HG03565 (cell line): ENCODE results near the gene SLC66A1.

Source experiments
- ATAC-seq: cut with Tn5 transposase; IDR thresholded peaks from one replicate; pipeline ENCODE4 v1.9.1; 2021; ENCODE audit warnings: mild to moderate bottlenecking, moderate library complexity; ENCODE audit not compliant: unreplicated experiment

SLC66A1 gene

DNA sequence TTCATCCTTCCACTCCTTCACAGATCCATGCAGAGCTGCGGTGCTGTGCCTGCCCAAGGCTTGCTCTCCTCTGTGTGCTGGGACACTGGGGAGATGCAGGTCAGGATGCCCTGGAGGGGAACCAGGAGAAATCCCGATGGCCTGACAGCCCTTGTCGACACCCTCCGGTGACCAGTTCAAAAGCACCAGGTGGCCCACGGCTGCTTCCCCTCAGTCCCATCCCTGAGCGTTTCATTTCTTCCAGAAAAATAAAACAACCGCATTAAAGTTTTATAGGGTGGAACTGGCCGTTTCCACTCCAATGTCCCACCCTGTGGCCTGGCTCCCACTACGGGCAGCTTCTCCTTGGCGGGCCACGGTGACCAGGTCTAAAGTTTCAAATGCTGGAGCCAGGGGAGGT, 48.3 kb downstream of the SLC66A1 start:
- no peak for ATAC-seq

DNA sequence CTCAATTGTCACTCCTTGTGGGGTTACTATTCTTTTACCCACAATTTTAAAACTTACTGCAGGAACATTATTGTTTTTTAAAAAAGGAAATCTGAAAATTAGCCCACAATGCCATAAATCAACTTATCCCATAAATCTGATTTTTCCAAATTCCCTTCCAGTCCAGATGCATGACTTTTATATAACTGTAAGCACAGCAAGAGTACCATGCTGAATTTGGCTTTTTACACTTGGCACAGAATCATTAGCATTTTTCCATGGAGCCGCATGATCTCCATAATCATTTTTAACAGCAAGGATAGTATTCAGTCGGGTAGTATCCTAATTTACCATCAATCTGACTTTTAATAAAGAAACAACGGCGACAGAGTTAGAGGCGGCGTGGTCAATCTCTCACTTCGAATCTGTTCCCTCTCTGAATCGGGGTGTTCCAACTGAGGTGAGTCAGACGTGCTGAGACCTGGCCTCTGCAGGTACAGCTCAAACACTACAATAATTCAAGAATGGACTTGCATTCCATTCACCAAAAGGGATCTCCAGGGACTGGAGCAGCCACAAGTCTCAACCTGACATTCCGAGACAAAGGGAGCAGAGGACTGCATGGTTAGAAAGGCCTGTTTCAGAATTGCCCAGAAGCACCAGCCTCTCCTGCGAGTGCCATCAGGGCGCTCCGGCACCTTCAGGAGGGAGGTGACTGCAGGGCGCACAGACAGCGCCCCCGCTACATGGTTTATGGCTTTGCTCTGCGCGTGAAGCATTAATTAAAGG, 48.9 kb downstream of the SLC66A1 start:
- no peak for ATAC-seq

DNA sequence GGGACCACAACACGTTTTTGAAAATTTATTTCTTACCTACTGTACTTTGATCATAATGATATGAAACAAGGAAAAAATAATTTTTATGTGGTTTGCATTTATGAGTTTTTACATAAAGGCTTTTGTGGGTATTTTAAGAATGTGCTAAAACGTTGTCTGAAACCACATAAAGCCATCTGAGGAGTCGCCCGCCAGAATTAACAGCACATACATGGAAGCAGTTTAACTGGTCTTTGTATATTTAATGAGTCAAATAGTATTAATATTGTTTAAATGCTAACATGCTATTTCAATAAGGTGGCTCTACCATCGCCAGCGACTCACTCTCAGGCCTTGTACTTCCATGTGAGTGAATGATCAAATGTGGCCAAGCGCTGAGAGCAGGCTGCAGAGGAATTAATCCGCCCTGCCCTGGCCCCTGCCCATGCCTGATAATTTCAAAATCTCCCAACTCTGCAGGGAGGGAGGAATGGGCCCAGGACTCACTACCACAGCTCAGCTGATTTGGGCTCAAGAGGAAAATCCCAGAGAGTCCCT, 49.6 kb downstream of the SLC66A1 start:
- ATAC-seq, result no peak

DNA sequence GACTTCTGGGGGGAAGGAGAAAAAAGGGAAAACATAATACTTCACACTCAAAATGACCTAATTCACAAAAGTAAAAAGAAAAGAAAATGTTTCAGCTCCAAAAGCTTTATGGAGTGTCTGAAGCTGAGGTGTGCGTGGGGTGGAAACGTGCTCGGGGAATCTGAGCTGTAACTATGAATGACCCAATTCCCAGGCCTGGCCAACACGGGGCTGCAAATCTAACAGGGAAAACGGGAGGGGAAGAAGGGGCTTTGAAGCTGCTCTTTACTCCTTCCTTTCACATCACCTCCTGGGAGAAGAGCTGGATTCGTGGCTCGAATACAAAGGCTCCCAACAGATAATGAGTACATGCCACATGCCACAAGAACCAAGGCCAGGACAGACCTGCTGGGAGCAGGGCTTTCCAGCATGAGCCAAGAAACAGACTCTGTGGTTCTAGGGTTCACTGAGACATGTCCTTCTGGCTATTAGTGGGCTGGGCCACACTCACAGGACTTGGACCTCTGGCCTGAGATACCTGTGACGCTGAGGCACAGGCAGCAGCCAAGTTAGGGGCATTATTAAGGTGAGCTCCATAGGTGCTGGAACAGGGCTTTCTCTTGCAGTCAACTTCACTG, 51.5 kb downstream of the SLC66A1 start:
- ATAC-seq, result no peak

DNA sequence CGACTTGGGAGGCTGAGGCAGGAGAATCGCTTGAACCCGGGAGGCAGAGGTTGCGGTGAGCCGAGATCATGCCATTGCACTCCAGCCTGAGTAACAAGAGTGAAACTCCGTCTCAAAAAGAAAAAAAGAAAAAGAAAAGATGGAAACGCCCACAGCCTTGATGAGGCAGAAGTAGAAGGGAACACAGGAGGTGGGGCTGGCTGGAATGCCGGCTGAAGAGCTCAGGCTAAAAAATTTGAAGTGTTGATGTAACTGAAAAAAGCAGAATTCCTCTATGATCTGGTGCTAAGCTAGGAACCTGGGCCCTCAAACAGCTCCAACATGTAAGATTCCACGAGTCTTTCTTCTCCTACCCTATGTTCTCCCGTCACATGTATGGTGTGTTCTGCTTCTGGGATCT, 53.6 kb downstream of the SLC66A1 start:
- ATAC-seq, result no peak

DNA sequence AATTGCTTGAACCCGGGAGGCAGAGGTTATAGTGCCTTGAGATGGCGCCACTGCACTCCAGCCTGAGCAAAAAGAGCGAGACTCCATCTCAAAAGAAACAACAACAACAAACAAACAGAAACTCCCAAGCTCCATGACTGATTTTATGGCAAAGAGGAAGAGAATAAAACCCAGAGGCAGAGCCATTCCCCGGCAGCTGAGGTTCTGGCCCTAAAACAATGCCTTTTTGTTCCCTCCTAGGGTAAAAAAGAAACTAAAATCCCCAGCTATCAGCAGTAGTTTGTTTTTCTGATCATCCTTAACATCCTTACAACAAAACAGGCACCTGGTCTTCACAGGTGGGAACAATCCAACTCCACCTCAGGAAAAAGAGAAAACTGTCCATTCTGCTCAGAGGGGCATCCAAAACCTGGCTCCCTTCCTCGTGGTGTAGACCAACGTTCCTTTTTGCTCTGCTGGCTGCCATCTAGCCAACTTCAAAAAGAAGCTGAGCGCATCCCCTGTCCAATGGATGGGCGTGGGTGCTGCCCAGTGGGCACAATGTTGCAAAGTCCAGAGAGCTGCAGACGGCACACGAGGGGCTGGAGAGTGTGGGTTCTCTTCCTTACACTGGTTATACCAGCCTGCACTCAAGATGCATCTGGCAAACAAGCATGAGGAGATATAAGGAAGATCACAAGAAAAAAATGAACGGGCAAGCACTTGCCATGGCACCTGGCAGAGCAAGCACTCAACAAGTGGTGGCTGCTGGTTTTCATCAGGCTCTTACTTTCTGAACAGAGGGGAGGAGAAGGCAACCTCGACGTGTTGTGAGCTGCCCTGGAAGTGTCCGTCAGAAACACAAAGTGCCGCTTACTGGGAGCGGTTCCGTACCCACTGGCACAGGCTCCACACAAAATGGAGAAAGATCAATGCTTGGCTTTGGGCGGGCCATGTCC, 54.7 kb downstream of the SLC66A1 start:
- ATAC-seq, result no peak

DNA sequence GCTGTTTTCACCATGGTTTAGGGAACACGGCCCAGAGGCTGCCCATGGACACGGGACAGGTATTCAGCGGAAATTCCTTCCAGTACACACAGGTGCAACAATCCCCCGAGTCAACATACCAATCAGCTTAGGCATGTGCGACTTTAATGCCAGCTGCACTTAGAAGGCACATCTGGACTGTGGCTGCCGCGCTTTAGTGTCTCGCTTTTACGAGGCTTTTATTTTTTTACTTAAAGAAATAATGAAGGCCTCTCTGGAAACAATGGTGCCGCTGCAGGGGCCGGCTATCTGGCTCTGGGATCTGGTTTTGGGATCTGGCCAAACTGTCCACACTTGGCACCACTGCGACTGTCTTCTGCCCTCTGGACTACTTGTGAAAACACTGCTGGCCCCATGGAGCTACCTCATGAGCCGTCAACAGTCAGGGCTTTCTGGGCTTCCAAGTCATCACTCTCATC, 55.5 kb downstream of the SLC66A1 start:
- no peak for ATAC-seq

DNA sequence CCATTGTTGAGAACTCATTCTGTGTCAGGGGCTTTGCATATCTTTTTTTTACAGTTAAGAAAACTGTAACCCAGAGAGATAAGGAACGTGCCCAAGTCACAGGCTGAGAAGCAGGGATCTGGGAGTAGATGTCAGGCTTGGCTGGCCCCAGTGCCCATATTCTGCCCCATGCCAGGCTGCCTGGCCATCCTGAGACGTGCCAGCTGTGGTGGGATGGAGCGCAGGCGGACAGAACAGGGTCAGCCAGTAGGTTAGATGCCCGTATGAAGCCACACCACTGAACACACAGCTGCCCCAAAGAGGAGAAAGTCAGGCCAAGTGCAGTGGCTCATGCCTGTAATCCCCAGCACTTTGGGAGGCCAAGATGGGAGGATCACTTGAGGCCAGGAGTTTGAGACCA, 55.9 kb downstream of the SLC66A1 start:
- ATAC-seq, result no peak

DNA sequence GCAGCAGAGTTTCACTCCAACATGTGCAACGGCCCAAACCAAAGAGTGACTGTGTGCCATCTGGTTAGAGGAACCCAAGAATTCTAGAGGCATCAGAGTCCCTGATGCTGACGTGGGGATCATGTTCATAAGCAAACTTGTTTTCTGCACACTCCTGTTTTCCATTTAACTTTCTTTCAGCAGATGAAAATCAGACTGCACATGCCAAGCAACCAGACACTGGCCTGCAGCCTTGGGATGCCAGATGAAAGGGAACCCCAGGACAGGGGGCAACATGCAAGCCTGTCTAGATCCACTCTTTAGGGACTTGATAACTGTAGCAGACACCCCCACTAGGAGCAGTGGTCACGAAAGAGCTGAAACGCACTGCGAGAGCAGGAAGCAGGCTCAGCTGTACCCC, 56.8 kb downstream of the SLC66A1 start:
- no peak for ATAC-seq

DNA sequence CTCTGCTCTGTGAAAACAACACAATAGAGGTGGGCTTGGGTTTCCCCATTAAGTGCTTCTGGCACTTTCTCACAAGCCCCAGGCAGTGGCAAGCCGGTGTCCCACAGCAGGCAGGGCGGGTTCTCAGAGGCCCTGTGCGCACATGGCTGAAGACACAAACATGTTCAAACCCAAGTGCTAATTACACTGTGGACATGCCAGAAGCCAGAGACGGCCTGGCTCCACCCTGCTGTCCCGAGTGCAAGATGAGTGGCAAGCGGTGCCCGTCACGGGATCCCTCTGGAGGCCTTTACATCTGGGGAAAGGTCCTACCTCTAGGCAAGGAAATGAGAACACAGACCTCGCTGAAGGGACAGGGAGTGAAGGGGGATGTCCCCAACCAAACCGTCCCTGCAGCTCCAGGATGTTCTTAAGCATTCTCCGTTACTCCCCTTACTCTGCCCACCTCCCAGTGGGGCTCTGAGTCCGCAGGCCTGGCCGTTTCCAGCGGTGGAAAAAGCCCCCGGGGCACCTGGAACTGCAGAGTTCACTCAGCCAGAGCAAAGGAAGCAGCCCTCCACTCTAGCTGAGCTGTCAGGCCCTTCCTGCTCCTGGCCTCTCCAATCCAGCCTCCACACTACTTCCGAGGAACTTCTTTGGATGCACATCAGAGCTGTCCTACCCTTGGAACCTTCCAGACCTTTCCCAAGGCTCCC, 57.4 kb downstream of the SLC66A1 start:
- ATAC-seq, result no peak

DNA sequence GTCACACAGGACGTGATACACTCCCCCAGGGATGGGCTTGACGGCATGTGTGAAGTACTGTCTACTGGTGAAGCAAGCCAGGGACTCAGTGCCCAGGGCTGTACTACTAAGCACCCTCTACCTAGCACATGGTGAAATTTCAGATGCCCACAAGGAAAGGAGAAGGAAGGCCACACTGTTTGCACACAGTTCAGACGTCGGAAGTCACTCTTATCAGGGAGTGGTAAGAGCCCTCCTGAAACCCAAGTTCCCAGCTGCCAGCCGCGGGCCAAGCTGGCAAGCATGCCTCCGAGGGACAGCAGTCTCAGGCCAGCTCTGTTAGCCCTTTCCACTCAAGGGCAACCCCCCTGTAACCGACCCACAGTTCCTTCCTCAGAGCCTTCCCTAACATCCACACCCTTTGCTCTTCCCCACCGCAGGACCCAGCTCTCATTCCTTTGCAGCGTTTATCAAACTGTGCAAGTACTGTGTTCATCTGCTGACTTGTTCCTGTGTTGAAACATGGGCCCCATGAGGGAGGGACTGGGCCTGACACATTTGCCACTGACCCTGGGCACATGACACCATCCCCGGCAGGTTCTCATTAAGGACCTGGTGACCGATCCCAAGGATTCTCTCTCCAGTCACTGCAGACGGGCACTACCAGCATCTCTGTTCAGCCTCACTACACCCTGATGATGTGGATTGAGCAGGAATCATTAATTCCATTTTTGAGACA, 58.5 kb downstream of the SLC66A1 start:
- no peak for ATAC-seq

DNA sequence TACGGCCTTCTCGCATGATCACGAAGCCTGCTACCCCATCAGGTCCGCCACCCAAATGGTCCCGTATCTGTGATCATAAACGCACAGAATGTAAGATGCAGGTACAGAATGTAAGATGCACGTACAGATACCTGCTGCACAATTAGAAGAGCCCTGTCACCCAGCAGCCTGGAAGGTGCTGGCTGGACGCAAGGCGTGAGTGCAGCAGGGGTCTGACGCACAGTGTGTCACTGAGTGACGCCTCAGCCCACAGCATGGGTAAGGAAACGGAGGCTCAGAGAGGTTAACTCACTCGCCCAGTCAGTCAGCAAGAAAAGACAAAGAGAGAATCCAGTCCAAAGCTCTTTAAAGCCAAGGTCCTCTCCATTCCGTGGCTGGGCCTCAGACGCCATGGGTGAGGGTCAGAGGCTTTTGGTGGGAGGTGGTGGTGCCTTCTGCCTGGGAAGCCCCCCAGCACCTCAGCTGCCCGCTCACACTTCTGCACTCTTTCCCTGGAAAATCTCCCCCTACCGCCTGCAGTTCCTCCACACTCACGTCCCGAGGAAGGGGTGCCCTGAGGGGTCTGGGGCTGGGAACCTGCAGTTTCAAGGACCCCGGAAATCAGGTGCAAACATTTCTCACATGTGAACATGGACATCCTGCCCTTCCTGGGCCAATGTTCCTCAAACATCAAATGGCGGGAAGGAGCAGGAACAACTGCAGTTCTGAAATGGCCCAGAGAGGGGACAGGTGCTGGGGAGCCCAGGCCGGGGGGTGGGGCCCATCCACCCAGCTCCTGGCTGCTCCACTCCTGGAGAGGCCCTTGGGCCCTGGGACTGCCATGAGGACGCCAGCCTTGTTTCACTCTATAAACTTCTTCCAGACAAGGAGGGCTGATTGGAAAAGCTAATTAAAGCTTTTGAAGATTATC, 59.4 kb downstream of the SLC66A1 start:
- ATAC-seq, result no peak

DNA sequence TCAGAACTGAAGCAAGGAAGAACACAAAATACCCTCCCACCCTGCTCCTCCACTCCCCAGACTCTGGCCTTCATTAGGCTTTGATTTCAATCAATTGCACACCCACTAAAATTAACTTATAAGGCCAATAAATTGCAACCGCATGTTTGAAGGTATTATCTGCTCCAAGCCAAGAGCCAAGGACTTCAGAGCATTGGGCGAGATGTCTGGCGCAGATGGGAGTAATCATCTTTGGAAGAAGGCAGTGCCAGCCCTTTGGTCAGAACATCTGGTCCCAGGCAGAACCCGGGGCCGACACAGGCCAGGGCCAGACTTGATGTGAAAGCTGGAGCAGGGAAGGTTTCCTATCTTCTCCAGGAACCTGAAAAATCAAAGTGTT, 60.0 kb downstream of the SLC66A1 start:
- ATAC-seq, result no peak

DNA sequence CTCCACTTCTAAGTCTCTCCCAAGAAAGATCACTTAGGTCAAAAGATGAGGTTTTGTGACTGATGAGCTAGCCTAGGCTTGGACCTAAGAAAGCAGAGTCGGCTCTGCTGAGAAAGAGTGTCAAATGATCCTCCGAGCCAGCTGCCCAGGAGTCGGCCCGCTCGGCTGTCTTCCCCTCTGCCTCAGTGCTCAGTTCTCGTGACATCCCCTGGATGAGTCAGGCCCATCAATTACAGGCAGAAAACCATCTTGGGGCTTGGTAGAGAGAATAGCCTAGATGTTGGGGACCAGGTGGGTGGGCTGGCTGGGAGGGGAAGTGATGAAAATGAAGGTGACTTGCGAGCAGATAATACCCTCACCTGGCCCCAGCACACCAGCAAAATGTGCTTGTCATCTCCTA, 60.5 kb downstream of the SLC66A1 start:
- no peak for ATAC-seq

DNA sequence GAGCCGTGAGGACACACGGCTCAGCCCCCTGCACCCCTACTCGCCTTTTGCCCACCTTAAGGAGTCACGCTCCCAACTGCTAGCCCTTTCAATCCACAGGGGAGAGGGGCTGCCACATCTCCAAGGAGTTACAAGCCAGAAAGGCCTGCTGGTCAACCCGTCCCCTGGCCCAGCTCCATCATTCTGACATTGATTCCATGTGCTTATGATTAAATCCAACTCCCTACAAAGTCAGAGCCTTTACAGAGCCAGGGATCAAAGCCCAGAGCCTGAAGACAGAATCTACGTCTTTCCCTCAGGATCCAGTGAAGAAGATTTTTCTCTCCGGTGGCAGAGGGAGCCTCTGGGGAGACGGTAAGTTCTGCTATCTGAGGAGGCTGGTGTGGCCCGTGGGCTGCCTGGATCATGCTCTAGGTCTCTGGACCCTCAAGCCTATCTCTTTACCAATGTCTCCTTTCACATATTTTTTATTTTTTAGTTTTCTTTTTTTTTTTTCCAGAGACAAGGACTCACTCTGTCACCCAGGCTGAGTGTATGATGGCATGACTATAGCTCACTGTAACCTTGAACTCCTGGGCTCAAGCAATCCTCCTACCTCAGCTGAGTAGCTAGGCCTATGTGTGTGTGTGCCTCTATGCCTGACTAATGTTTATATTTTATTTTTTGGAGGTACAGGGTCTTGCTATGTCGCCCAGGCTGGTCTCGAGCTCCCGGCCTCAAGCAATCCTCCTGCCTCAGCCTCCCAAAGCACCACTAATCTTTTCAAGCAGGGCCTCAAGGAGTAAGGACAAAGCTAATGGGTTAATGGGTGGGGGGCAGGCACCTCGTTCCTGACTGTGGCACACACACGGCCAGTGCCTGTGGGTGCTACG, 61.3 kb downstream of the SLC66A1 start:
- no peak for ATAC-seq

DNA sequence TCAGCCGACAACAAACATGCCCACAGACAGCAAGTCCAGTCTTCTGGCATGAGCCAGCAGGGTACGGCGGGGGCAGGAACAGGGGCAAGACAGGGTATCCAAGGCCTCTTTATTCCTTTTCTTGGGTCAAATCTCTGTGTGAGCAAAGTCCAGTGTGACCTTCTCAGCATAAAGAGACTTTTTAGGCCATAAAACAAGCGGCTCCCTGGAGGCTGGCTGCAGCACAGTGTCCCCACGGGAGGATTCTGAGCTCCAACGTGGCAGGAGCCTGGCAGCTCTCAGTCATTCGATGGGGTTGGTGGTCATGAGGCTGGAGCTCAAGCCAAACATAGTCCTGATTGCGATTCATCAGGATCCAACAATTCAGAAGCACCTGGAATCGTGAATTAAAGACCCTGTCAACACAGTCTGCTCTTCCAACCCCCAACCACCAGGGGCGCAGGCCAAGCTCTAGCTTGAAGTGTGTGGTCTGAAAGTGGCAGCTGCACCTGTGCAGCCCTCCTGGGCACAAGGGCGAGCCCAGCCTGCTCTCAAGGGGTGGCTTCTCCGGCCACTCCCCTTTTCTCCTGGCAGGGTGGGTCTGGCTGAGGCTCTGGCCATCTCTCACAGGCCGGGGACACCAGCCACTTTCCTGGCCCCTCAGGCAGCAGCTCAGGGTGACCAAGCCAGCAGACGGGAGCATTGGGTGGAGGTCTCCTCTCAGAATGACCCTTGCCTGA, 62.1 kb downstream of the SLC66A1 start:
- no peak for ATAC-seq

DNA sequence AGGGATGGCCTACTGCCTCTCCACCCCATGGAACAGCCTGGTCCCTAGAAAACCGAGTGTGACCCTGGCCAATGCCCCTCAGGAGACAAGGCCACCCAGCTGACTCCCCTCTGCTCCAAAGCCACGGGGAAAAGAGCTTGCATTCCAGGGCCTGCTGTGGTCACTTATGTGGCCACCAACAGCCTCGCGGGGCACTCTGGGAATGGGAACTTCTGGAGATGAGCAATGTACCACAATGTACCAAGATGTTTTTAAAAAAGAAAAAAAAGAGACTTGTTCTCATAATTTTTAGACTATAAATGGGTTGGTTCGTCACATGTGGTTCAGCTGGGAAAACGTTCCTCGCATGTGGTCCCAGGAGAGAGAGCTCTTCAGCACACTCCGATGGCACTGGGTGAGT, 62.8 kb downstream of the SLC66A1 start:
- no peak for ATAC-seq
